GM19193 (cell line): Measurements from ENCODE around the gene GJA10.

Experiments
- POLR2A ChIP-seq: IDR thresholded peaks from 4 replicates; pipeline ENCODE4 v1.6.1; 2011; ENCODE audit not compliant: insufficient read depth, insufficient read length; ENCODE audit errors: extremely low read depth

Gene GJA10

GRCh38 chr6:89917801-89918366 is 23.6 kb downstream of the GJA10 start:
- TF ChIP-seq POLR2A = no peak

- no peak for TF ChIP-seq POLR2A
Observed at GRCh38 chr6:89921197-89921596, 26.9 kb downstream of the GJA10 start.

- TF ChIP-seq POLR2A = no peak
Observed at GRCh38 chr6:89921691-89922090, 27.4 kb downstream of the GJA10 start.

GRCh38 chr6:89924231-89924630 is 30.0 kb downstream of the GJA10 start:
- no peak for TF ChIP-seq POLR2A

- TF ChIP-seq POLR2A = no peak
Observed at GRCh38 chr6:89925826-89926225, 31.6 kb downstream of the GJA10 start.

- no peak for TF ChIP-seq POLR2A
Observed at GRCh38 chr6:89927264-89927663, 33.0 kb downstream of the GJA10 start.

GRCh38 chr6:89927791-89928550 is 33.7 kb downstream of the GJA10 start:
- no peak for TF ChIP-seq POLR2A

- TF ChIP-seq POLR2A = no peak
Observed at GRCh38 chr6:89928604-89929003, 34.3 kb downstream of the GJA10 start.

- TF ChIP-seq POLR2A = no peak
Observed at GRCh38 chr6:89930789-89931188, 36.5 kb downstream of the GJA10 start.

GRCh38 chr6:89932245-89932802 is 38.1 kb downstream of the GJA10 start:
- TF ChIP-seq POLR2A = no peak

GRCh38 chr6:89934685-89935366 is 40.6 kb downstream of the GJA10 start:
- no peak for TF ChIP-seq POLR2A

GRCh38 chr6:89936177-89936576 is 41.9 kb downstream of the GJA10 start:
- TF ChIP-seq POLR2A = no peak

- no peak for TF ChIP-seq POLR2A
Observed at GRCh38 chr6:89938014-89938413, 43.7 kb downstream of the GJA10 start.

- TF ChIP-seq POLR2A = no peak
Observed at GRCh38 chr6:89939144-89939543, 44.9 kb downstream of the GJA10 start.

- TF ChIP-seq POLR2A = no peak
Observed at GRCh38 chr6:89940225-89941027, 46.2 kb downstream of the GJA10 start.
